Brain pericyte (primary cell): Measurements from ENCODE around the gene ARIH2.
"Not testable (repeated sequence)": the region's sequence is repeated elsewhere in the genome, so short reads cannot be mapped to it uniquely, and the experiment has no call there.

Experiments
- DNase-seq: peaks from one replicate; pipeline ENCODE4 v3.0.0-alpha.2; 2012; ENCODE audit warnings: low read depth, low spot score

The ARIH2 gene

GRCh38 chr3:49004352-49005302 lies 86.0 kb downstream of the ARIH2 start:
- no peak for DNase-seq

GRCh38 chr3:49005303-49005680 lies 86.7 kb downstream of the ARIH2 start:
- no peak for DNase-seq

GRCh38 chr3:49005998-49006397 lies 87.4 kb downstream of the ARIH2 start:
- no peak for DNase-seq

GRCh38 chr3:49006408-49007067 lies 87.9 kb downstream of the ARIH2 start:
- DNase-seq, result no peak

- DNase-seq, result peak; percentile 92
These were observed 88.6 kb downstream of the ARIH2 start, which contains the start of gene WDR6 for GRCh38 chr3:49007068-49007770. WDR6 (plus strand) TSS chr3:49007391; CDS start chr3:49007432, 41 bp downstream.

- peak; percentile 31 for DNase-seq
These were observed 89.3 kb downstream of the ARIH2 start for GRCh38 chr3:49007771-49008528.

- not testable (repeated sequence) for DNase-seq
These were observed 90.0 kb downstream of the ARIH2 start for GRCh38 chr3:49008627-49009026.

- DNase-seq, result no peak
These were observed 90.8 kb downstream of the ARIH2 start for GRCh38 chr3:49009396-49009795.

- DNase-seq, result no peak
These were observed 93.9 kb downstream of the ARIH2 start for GRCh38 chr3:49012441-49013017.

- no peak for DNase-seq
These were observed 94.6 kb downstream of the ARIH2 start for GRCh38 chr3:49013113-49013737.

GRCh38 chr3:49013738-49014660 lies 95.4 kb downstream of the ARIH2 start:
- no peak for DNase-seq

- no peak for DNase-seq
These were observed 96.4 kb downstream of the ARIH2 start for GRCh38 chr3:49015072-49015471.

- no peak for DNase-seq
These were observed 97.1 kb downstream of the ARIH2 start for GRCh38 chr3:49015765-49016164.

GRCh38 chr3:49016414-49017228 lies 98.0 kb downstream of the ARIH2 start:
- DNase-seq, result no peak

GRCh38 chr3:49017229-49017970 lies 98.8 kb downstream of the ARIH2 start:
- no peak for DNase-seq

GRCh38 chr3:49017971-49018706 lies 99.5 kb downstream of the ARIH2 start, which contains the start of gene DALRD3:
DALRD3 (minus strand) TSS chr3:49018580; CDS start chr3:49018564, 16 bp downstream.
- DNase-seq, result no peak

- no peak for DNase-seq
These were observed 100.0 kb downstream of the ARIH2 start for GRCh38 chr3:49018707-49019006.
